Activated B cell treated with CpG ODN at 0.5 μM for 24 hours (primary cell): ENCODE results near the gene ADCY3. TPM values are rescaled to one million over a fixed set of nuclear protein-coding genes. Genes with fewer than 3 reads are reported as not detected.

Source experiments
- ATAC-seq: fragments of 200-7000 bp; cut with Tn5 transposase; one replicate; pipeline ENCODE4 v1.10.0; 2021; ENCODE audit warnings: low read depth, mild to moderate bottlenecking, moderate library complexity
- CTCF ChIA-PET: fragments of 350-600 bp; sonication (Branson Sonifier 250); formaldehyde crosslinking; loops from one replicate; lab custom pipeline; 2021; ENCODE audit warnings: antibody characterized with exemption; lab: Charles Lee
- POLR2A ChIA-PET: fragments of 350-600 bp; sonication (Branson Sonifier 250); formaldehyde crosslinking; loops from one replicate; lab custom pipeline; 2021; ENCODE audit warnings: antibody characterized with exemption; lab: Charles Lee
- DNase-seq: peaks from one replicate; pipeline ENCODE4 v3.0.0; 2022
- H3K27ac Mint-ChIP-seq: one replicate; pipeline ENCODE4 v1.8.0; 2020; ENCODE audit warnings: mixed read lengths
- H3K27me3 Mint-ChIP-seq: one replicate; pipeline ENCODE4 v1.8.0; 2021; ENCODE audit warnings: mixed read lengths
- H3K36me3 Mint-ChIP-seq: one replicate; pipeline ENCODE4 v1.8.0; 2021; ENCODE audit warnings: low read depth, mixed read lengths
- H3K4me1 Mint-ChIP-seq: one replicate; pipeline ENCODE4 v1.8.0; 2021; ENCODE audit warnings: mixed read lengths
- H3K4me3 Mint-ChIP-seq: one replicate; pipeline ENCODE4 v1.8.0; 2020; ENCODE audit warnings: mild to moderate bottlenecking, mixed read lengths
- H3K9me3 Mint-ChIP-seq: one replicate; pipeline ENCODE4 v1.8.0; 2020; ENCODE audit warnings: mixed read lengths
- intact Hi-C: fragments of 100-400 bp; cut with micrococcal nuclease; formaldehyde crosslinking; loops from one replicate; pipeline ENCODE4 v1.15.1; 2024
- total RNA-seq: library from RNA; stranded (reverse); gene quantifications from 2 replicates; pipeline ENCODE4 v1.2.3, GENCODE V29; 2022
- TF ChIP-seq, protein P1 (sequence below): fragments of 200-600 bp; IDR thresholded peaks from one replicate; pipeline ENCODE4 v1.8.0; 2022; ENCODE audit warnings: antibody characterized with exemption, mild to moderate bottlenecking

ADCY3 gene
- total RNA-seq, 1 donor from 2014 or later: 126 TPM

DNA sequence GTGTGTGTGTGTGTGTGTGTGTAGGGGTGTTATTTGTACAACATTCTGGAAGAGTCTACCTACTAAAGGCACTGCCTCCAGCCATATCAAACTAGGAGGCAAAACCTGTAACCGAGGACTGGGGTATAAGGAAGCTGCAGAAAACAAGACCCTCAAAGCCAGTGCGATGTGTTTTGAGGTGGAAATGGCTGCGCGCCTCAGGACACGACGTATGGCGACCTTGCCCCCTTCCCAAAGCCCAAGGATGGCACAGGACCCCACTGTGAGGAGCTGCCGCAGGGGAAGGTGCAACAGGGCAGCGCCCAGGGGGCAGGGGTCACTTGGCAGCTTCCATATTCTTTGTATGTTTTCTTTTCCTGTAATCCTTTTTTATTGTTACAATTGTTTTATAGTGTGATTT, 67.0 kb downstream of the ADCY3 start:
- CTCF ChIA-PET: no interaction called here
- POLR2A ChIA-PET: no interaction called here
- Mint-ChIP-seq H3K27ac (no peak overlapping the region), H3K4me3 (no peak overlapping the region), H3K4me1 (no peaks in the 10 kb centered on the region), H3K27me3 (no peaks in the 10 kb centered on the region), H3K36me3 (peaks cover 38% of the 10 kb centered on the region), H3K9me3 (no peaks in the 10 kb centered on the region)
- TF ChIP-seq, protein P1, sequence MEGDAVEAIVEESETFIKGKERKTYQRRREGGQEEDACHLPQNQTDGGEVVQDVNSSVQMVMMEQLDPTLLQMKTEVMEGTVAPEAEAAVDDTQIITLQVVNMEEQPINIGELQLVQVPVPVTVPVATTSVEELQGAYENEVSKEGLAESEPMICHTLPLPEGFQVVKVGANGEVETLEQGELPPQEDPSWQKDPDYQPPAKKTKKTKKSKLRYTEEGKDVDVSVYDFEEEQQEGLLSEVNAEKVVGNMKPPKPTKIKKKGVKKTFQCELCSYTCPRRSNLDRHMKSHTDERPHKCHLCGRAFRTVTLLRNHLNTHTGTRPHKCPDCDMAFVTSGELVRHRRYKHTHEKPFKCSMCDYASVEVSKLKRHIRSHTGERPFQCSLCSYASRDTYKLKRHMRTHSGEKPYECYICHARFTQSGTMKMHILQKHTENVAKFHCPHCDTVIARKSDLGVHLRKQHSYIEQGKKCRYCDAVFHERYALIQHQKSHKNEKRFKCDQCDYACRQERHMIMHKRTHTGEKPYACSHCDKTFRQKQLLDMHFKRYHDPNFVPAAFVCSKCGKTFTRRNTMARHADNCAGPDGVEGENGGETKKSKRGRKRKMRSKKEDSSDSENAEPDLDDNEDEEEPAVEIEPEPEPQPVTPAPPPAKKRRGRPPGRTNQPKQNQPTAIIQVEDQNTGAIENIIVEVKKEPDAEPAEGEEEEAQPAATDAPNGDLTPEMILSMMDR: no peak
- intact Hi-C loops: no loop called here
- DNase-seq: no peak
- no peak for ATAC-seq

DNA sequence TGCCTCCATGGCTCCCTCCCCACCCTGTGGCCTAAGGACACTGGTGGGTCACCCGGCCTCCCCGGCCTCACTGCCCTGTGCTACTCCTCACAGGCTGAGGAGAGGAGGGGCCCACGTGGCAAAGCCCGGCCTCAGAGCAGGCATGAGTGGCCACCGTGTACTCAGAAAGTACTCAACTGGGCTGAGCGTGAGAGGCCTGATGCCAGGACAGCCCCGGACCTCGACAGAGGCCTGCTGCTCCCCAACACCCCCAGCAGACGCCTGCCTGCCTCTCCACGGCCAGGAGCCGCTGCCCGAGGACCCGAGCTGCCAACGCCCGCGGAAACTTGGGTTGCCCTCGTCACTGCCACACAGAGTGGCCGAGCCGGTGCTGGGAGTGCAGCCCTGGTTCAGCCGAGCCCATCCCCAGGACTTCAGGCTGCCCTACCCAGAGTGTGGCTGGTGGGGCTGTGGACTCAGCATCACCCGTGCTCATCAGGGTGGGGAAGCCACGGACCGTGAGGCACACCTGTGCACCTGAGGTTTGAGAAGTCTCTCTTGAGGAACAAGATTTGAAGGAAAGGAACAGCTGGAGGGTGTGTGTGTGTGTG, 67.5 kb downstream of the ADCY3 start:
- peak overlapping the region; percentile 35 for H3K27ac Mint-ChIP-seq
- H3K9me3 Mint-ChIP-seq: no peaks in the 10 kb centered on the region

DNA sequence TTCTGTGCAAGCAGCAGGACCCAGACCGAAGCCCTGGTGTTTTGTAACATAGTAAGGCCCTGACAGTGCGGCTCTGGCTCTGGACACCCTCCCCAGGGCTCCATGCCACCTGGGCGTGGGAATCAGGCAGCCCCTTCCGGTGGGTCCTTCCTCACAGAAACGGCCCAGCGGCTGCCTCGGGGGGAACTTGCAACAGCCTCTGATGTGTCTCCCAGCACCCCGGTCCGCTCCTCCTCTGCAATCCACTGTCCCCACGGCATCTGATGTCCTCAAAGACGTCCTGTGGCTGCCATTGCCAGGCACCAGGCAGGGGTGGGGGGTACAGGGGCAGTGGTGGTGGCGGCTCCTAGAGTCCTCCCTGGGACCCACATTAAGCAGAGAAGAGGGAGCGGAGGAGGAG, 68.0 kb downstream of the ADCY3 start:
- Mint-ChIP-seq H3K27ac (no peak overlapping the region), H3K4me3 (no peak overlapping the region), H3K9me3 (no peaks in the 10 kb centered on the region), H3K27me3 (no peaks in the 10 kb centered on the region), H3K4me1 (no peaks in the 10 kb centered on the region), H3K36me3 (peaks cover 40% of the 10 kb centered on the region)
- ChIA-PET POLR2A (no interaction called here), CTCF (no interaction called here)
- ATAC-seq: no peak
- intact Hi-C loops: no loop called here
- DNase-seq: no peak
- TF ChIP-seq, protein P1: no peak

More for the DNA sequence above, 67.5 kb downstream of the ADCY3 start:
- ChIA-PET POLR2A (no interaction called here), CTCF (no interaction called here)
- Mint-ChIP-seq H3K4me3 (no peak overlapping the region), H3K36me3 (peaks cover 35% of the 10 kb centered on the region), H3K4me1 (no peaks in the 10 kb centered on the region), H3K27me3 (no peaks in the 10 kb centered on the region)
- TF ChIP-seq, protein P1: no peak
- DNase-seq (no peak), ATAC-seq (no peak)
- intact Hi-C loops: no loop called here

DNA sequence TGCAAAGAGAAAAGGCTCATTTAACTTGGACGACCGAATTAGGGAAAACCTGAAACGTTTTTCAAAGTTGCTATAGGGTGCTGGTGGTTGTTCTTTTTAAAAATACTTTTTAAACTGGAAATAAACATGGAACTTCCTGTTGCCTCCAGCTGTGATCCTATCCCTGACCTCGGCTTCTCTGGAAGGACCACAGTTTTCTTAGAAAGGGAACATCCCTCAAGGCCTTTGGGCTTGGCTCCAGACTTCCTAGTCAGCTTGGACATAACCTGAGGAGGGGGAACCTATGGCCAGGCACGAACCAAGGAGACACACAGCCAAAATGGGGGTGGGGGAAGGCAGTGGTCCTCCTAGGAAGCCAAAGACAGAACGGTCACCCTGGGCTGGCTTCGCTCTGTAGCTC, 69.1 kb downstream of the ADCY3 start:
- Mint-ChIP-seq H3K27ac (no peak overlapping the region), H3K36me3 (peaks cover 38% of the 10 kb centered on the region), H3K4me1 (no peaks in the 10 kb centered on the region), H3K27me3 (no peaks in the 10 kb centered on the region), H3K4me3 (no peak overlapping the region), H3K9me3 (no peaks in the 10 kb centered on the region)
- ChIA-PET CTCF (no interaction called here), POLR2A (no interaction called here)
- TF ChIP-seq, protein P1: no peak
- intact Hi-C loops: no loop called here
- ATAC-seq (no peak), DNase-seq (no peak)

DNA sequence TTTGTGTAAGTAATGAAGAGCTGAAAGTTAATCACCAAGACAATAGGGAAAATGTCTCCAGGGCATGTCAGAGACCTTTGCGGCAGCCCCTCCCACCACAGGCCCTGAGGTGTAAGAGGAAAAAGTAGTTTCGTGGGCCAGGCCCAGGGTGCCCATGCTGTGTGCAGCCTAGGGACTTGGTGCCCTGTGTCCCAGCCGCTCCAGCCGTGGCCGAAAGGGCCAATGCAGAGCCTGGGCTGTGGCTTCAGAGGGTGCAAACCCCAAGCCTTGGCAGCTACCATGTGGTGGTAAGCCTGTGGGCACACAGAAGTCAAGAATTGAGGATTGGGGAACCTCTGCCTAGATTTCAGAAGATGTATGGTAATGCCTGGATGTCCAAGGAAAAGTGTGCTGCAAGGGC, 74.3 kb downstream of the ADCY3 start:
- Mint-ChIP-seq H3K4me3 (no peak overlapping the region), H3K36me3 (peaks cover 55% of the 10 kb centered on the region), H3K27ac (no peak overlapping the region), H3K9me3 (no peaks in the 10 kb centered on the region), H3K4me1 (no peaks in the 10 kb centered on the region), H3K27me3 (no peaks in the 10 kb centered on the region)
- intact Hi-C loops: no loop called here
- TF ChIP-seq, protein P1: no peak
- no peak for DNase-seq
- ChIA-PET POLR2A (no interaction called here), CTCF (no interaction called here)
- ATAC-seq: no peak
